Measurements from ENCODE around the gene PDZD2.

DNA sequence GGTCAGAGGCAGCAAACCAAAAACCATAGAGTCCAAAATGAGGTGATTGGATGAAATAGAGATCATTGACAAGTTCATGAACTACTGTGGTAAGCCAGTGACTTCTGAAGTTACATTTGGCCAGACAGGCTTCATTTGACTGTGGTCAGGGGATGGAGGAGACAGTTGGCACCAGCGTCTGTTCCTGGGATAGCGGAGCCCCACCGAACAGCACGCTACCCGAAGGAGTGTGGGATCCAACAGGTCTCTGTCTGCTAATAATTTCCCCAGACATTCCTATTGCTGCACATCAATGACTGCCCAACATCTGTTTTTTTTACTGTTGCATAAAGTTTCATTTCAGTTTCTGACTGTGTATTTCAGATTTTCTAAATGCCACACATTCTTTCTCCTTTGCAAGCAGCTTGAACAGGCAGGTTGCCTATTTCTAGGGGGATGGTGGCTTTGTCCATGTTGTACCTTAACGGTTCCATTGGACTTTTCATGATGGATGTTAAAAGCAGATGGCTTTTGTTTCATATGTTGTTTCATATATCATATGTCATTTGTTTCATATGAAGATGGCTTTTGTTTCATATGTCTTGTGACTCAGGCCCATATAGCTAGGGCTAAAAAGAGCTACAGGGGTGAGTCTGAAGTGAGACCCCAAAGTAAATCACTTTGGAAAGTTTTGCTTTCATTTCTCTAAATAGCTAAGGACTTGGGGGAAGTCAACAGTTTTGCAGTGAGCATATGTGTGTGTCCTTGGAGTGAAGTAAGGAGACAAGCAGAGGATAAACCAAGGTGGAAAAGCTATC is 354.4 kb downstream of the PDZD2 start:
- no peak for TF ChIP-seq CTCF (IDR thresholded peaks at IDR 0.05; ENCODE audit: low read depth, low read length)
- no peak for TF ChIP-seq EZH2phosphoT487 (IDR thresholded peaks at IDR 0.05; ENCODE audit: low read depth)

All from OCI-LY3 (cell line).